K562 (cell line): ENCODE results near the gene NFKBIA. TPM values are rescaled to one million over a fixed set of nuclear protein-coding genes. Genes with fewer than 3 reads are reported as not detected.

Experiments
- ATF7 ChIP-seq: fragments of 450-650 bp; IDR thresholded peaks from 2 replicates; pipeline ENCODE4 v1.7.1; 2014; ENCODE audit warnings: mild to moderate bottlenecking, moderate library complexity
- CTBP1 ChIP-seq: fragments of 450-650 bp; IDR thresholded peaks from 2 replicates; pipeline ENCODE4 v1.6.1; 2016; ENCODE audit warnings: borderline replicate concordance
- HES1 ChIP-seq: fragments of 450-650 bp; IDR thresholded peaks from 2 replicates; pipeline ENCODE4 v1.6.1; 2016; ENCODE audit warnings: low read depth, mild to moderate bottlenecking, moderate library complexity
- JUND ChIP-seq, 2 experiments: IDR thresholded peaks; 2 replicates in 1 of 2; 3 replicates in 1 of 2; pipeline ENCODE4 v1.6.1; 2011; ENCODE audit warnings: borderline replicate concordance in 2 of 2, low read depth in 2 of 2, low read length in 2 of 2, improper control_type of control experiment in 1 of 2, missing biosample characterization in 1 of 2, missing genetic modification characterization in 1 of 2, missing genetic modification reagents in 1 of 2
- TAF1 ChIP-seq: IDR thresholded peaks from 2 replicates; pipeline ENCODE4 v1.6.1; 2011; ENCODE audit warnings: mild to moderate bottlenecking, low read length, moderate library complexity; ENCODE audit not compliant: insufficient read depth, control insufficient read depth, severe bottlenecking; ENCODE audit errors: extremely low read depth
- ZBTB40 ChIP-seq, 2 experiments: fragments of 450-650 bp in 1 of 2; sonication (generic) in 1 of 2; formaldehyde crosslinking in 1 of 2; IDR thresholded peaks; 2 replicates each; pipeline versions ENCODE4 v1.7.1 to v1.9.0; 2016 to 2022; ENCODE audit warnings: inconsistent platforms in 1 of 2, mild to moderate bottlenecking in 1 of 2, missing genetic modification reagents in 1 of 2
- polyA plus RNA-seq, 8 experiments: library from polyadenylated mRNA; depleted of rRNA in 4 of 8; stranded (reverse) in 5 of 8; unstranded in 3 of 8; fragments of >200 nt; fragmentation: Nextera tagmentation in 2 of 8; fragmentation: Illumina TruSeq in 1 of 8; extraction: Ambion mirVana in 2 of 8; extraction: Trizol in 1 of 8; gene quantifications; 2 replicates each; pipeline versions ENCODE4 v1.2.1 to v1.2.3, GENCODE V29; 2011 to 2014; ENCODE audit warnings: inconsistent platforms in 1 of 8, missing spikeins in 1 of 8
- total RNA-seq, 7 experiments: library from RNA; depleted of rRNA in 6 of 7; stranded (reverse); fragments of >200 nt in 6 of 7; fragmentation: Illumina TruSeq in 2 of 7; extraction: Trizol in 2 of 7; gene quantifications; 2 replicates each; pipeline versions ENCODE4 v1.2.1 to v1.2.3, GENCODE V29; 2011 to 2021; ENCODE audit warnings: low replicate concordance in 1 of 7
- TF ChIP-seq, protein P1 (sequence below), 3 experiments: fragments of 200-800 bp in 1 of 3; fragments of 250-450 bp in 1 of 3; fragments of 450-650 bp in 1 of 3; sonication (Bioruptor Pico) in 1 of 3; sonication (Bioruptor generic) in 1 of 3; formaldehyde crosslinking in 1 of 3; IDR thresholded peaks; 2 replicates each; pipeline versions ENCODE4 v1.6.1 to v1.8.0; 2016 to 2022; ENCODE audit warnings: mild to moderate bottlenecking in 2 of 3, missing genetic modification characterization in 2 of 3, missing compliant biosample characterization in 1 of 3, moderate library complexity in 1 of 3
- TF ChIP-seq, protein P2 (sequence below), 2 experiments: fragments of 450-650 bp; conservative IDR thresholded peaks; 2 replicates each; pipeline ENCODE4 v1.6.1; 2017; ENCODE audit warnings: mild to moderate bottlenecking in 2 of 2, moderate library complexity in 2 of 2

Gene NFKBIA
- total and polyA plus RNA-seq, 9 of the 15 experiments (the other 6 are each of a cell fraction or from before 2014, with no cell fraction given), result 6.9 to 31.8 (median 18.2) TPM

- no peak for TF ChIP-seq ZBTB40 (IDR thresholded peaks at IDR 0.05)
- TF ChIP-seq ZBTB40 (CRISPR knock-in tag; IDR thresholded peaks at IDR 0.05), result no peak
- peak; percentile 61 for TF ChIP-seq ATF7
- TF ChIP-seq, protein P1, sequence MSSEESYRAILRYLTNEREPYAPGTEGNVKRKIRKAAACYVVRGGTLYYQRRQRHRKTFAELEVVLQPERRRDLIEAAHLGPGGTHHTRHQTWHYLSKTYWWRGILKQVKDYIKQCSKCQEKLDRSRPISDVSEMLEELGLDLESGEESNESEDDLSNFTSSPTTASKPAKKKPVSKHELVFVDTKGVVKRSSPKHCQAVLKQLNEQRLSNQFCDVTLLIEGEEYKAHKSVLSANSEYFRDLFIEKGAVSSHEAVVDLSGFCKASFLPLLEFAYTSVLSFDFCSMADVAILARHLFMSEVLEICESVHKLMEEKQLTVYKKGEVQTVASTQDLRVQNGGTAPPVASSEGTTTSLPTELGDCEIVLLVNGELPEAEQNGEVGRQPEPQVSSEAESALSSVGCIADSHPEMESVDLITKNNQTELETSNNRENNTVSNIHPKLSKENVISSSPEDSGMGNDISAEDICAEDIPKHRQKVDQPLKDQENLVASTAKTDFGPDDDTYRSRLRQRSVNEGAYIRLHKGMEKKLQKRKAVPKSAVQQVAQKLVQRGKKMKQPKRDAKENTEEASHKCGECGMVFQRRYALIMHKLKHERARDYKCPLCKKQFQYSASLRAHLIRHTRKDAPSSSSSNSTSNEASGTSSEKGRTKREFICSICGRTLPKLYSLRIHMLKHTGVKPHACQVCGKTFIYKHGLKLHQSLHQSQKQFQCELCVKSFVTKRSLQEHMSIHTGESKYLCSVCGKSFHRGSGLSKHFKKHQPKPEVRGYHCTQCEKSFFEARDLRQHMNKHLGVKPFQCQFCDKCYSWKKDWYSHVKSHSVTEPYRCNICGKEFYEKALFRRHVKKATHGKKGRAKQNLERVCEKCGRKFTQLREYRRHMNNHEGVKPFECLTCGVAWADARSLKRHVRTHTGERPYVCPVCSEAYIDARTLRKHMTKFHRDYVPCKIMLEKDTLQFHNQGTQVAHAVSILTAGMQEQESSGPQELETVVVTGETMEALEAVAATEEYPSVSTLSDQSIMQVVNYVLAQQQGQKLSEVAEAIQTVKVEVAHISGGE (CRISPR knock-in tag; IDR thresholded peaks at IDR 0.05), result no peak
- no peak for TF ChIP-seq HES1
- TF ChIP-seq CTBP1, result peak; percentile 35; the same call in 1 of the 2 replicates
- TF ChIP-seq TAF1, result no peak
- TF ChIP-seq JUND (IDR thresholded peaks at IDR 0.05; ENCODE audit: borderline replicate concordance, low read depth, low read length), result peak; percentile 94
- TF ChIP-seq JUND (tag; IDR thresholded peaks at IDR 0.05; ENCODE audit: borderline replicate concordance, low read depth, low read length), result peak; percentile 95
- TF ChIP-seq, protein P2, sequence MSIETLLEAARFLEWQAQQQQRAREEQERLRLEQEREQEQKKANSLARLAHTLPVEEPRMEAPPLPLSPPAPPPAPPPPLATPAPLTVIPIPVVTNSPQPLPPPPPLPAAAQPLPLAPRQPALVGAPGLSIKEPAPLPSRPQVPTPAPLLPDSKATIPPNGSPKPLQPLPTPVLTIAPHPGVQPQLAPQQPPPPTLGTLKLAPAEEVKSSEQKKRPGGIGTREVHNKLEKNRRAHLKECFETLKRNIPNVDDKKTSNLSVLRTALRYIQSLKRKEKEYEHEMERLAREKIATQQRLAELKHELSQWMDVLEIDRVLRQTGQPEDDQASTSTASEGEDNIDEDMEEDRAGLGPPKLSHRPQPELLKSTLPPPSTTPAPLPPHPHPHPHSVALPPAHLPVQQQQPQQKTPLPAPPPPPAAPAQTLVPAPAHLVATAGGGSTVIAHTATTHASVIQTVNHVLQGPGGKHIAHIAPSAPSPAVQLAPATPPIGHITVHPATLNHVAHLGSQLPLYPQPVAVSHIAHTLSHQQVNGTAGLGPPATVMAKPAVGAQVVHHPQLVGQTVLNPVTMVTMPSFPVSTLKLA (conservative IDR thresholded peaks at IDR 0.05), result peak in 1 of 2 experiments; percentile 42; a peak in 2 of 4 replicates
These were observed 13.8 kb downstream of the NFKBIA start (continued) for GRCh38 chr14:35390577-35391387.
